NCI-H774 (cell line): ENCODE measurements around the gene MYEF2.

Experiments used
- DNase-seq: peaks from one replicate; lab custom pipeline; 2025; lab: John Stamatoyannopoulos, UW

The MYEF2 gene

GRCh38 chr15:48145923-48146322 is 32.2 kb downstream of the MYEF2 start:
- no peak for DNase-seq

- DNase-seq: no peak
Measured at GRCh38 chr15:48144889-48145288, 33.2 kb downstream of the MYEF2 start.

GRCh38 chr15:48143856-48144255 is 34.2 kb downstream of the MYEF2 start:
- no peak for DNase-seq

DNA sequence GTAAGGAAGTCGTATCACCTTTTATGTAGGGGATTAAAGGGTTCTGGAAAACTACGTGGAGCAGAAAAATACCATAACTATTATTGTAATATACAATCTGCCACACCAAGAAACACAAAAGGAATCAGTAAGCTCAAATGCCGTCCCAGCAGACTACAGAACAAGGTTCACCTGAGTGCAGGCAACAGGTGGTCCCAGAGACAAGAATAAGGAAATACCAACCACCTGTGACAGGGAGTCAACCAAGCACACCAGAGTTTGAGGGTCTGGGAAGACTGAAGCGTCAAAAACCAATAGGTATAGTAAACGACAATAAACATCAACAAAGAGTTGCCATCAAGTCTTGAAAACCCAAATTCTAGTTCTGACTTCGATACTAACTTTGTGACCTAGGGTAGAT is 45.2 kb downstream of the MYEF2 start:
- DNase-seq: no peak

- DNase-seq: no peak
Measured at GRCh38 chr15:48131324-48131723, 46.8 kb downstream of the MYEF2 start.

DNA sequence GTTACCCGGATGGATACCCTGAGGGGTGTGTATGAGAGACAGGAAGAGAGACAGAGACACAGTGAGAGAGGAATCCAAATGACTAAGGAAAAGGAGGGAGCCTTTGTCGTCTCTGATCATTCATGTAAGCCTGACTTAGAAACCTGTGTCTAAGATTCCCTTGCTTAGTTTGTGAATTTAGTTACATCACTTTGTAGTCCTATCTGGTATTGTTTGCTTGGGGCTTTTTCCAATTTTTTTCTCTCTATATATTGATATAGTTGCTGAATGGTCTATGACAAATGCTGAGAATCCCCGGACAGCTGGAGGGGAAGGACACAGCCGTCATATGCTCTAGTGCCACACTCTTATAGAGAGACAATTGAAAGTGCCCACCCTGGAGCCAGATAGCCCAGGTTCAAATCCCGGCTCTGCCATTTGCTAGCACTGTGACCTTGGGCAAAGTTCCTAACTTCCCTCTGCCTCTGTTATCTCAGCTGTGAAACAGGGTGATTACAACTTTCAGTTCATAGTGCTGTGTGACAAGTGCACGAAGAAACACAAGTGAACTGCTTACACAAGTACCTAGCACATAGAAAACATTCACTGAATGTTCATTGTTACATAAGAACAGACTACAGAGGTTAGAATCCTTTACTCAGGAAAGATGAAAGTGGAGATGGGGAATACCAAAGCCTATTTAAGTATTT is 51.3 kb downstream of the MYEF2 start:
- no peak for DNase-seq

DNA sequence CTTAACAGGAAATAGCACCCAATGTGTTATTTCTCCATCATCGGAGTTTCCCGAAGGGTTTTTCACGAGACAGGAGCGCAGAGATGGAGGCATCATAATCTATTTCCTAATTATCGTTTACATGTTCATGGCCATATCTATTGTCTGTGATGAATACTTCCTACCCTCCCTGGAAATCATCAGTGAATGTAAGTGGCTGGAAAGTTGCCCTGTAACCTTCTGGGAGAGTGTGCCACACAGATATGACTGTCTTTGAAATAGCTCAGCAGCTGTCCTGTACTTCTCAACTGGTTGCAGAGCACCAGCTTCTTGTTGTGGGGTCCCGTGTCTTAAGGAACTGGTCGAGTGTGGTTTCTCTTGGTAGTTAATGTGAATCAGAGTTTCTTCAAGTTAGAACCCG is 56.2 kb downstream of the MYEF2 start:
- no peak for DNase-seq

DNA sequence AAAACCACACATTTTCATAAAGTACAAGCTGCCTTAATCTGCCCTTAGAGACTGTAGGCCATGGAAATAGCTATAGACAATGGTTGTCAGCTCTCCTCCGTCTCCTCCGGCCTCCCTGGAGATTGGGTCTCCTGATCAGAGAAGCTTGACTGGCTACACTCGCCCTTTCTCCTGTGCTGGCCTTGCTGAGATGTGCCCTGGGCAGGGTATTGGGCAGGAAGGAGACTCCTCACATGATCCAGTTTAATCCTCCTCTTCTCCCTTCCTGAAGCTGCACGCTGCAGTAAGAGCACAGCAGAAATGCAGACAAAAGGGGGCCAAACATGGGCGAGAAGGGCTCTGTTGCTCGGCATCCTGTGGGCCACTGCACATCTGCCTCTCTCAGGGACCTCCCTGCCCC is 57.4 kb downstream of the MYEF2 start, which contains the start of gene SLC24A5:
Gene SLC24A5 (plus strand): TSS at position 246 of the 400 bp plus-strand sequence. CDS start 55 bp downstream, at position 301.
- DNase-seq: no peak

DNA sequence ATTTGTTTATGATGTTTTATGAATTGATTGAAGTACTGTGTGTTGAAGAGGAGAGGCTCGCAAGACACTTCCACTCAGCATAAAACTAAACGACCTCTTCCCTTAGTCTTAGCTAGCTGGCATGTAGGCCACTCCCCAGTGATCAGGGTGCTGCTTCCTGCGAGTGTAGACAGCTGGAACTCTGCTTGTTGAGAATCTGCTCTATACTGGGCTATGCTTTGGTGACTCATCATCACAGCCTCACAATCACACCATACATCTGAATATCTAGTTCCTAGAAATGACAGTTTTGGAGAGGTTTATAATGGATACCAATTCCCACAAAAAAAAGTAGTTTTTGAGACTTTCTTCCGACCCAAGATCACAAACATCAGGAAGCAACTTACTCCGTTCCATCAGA is 58.8 kb downstream of the MYEF2 start:
- no peak for DNase-seq

- DNase-seq: peak; percentile 9
Measured at GRCh38 chr15:48112242-48112641, 65.9 kb downstream of the MYEF2 start.

GRCh38 chr15:48109856-48110531 is 68.1 kb downstream of the MYEF2 start:
- DNase-seq: no peak

DNA sequence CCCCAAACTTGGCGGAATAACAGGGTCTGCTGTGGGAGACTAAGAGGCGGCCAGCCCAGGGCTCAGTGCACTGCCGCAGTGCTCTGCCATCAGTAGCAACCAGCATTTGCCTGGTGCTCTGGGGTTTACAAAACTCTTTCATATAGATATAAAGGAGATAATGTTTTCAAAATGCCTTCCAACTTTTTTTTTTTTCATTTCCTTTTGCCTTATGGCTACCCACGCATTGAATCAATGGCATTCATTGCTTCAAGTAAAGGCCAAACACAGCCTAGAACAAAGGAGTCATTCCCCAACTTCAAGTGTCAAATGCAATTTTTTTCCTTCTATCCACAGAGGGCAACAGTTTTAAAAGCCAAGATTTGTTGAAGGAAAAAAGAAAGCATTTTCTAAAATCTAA is 68.9 kb downstream of the MYEF2 start:
- DNase-seq: no peak

DNA sequence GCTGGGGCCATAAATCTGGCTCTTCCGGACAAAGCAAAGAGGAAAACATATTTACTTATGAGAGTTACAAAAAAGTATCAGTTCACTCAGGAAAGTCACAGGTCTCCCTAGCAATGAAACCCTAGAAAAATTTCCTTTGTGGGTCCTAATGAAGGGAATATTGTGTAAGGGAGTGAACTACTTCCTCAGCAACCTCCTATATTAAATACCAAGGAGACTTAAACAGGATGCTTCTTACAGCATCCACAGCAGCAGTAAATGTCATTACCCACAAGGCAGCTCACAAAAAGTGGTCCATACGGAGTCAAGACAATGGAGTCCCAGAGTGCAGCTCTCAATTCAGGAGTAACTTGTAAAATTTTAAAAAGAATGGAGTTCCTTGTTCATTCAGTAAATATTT is 72.2 kb downstream of the MYEF2 start:
- DNase-seq: no peak

GRCh38 chr15:48103647-48104046 is 74.4 kb downstream of the MYEF2 start:
- DNase-seq: no peak

GRCh38 chr15:48102167-48102566 is 75.9 kb downstream of the MYEF2 start:
- no peak for DNase-seq

DNA sequence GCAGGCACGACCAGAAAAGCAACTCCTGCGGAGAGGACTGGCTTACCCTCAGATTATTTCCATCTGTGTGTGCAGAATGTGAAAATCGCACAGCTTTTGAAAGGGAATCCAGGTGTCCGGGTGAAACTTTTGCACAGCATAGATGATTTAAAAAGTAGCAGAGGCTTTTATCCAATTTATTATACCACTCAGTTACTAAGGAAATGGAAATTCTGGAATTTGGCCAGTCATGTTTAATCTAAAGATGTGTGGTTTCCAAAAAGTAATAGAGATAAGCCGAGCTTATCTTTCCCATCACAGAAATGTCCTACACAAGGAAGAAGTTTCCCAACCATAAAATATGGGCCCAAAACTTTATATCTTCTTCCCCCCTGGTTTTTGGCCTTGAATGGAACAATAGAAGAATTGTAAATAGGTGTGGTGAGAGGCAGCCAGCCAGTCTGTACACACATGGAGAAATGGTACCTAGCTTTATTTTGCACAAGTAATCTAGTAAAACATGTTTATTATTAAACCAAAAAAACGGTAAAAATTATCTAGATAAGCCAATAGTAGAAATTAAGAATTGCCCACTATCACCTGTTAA is 76.6 kb downstream of the MYEF2 start:
- no peak for DNase-seq

DNA sequence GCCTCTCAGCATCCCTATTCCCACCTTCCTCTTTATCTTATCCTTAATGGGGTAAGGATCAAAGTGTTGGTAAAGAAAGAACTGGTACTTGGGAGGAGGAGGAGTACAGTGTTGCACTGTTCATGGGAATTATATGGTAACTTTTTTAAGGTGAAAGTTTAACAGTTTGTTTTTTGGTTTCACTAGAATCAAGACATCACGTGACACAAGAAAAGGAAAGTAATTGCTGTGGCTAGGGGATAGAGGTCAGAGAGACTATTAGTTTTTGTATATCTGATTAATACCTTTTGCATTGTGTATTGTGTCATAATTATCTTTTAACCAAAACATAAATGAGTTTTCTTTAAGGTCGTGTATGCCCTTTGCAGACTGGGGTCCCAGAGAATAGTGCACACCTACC is 80.8 kb downstream of the MYEF2 start:
- no peak for DNase-seq

- no peak for DNase-seq
Measured at GRCh38 chr15:48096813-48097212, 81.3 kb downstream of the MYEF2 start.

DNA sequence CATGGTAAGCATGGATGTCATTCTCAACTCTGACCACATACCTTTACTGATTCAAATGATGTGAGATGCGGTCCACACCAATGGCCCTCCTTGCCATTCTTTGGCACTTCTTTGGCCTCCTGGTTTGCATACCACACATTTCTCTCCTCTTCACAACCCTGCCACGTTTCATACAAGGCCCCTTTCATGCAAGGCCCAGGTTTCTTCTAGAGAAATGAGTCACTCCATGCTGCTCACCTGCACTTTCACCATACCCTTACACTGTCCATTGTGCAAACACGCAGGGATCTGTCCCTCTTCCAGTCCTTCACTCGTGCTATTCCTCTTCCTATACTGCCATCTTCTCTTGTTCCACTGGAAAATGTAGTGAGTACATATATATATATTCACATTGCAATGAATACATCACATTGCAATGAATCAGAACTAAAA is 81.7 kb downstream of the MYEF2 start:
- DNase-seq: no peak

- DNase-seq: no peak
Measured at GRCh38 chr15:48091522-48091921, 86.6 kb downstream of the MYEF2 start.

DNA sequence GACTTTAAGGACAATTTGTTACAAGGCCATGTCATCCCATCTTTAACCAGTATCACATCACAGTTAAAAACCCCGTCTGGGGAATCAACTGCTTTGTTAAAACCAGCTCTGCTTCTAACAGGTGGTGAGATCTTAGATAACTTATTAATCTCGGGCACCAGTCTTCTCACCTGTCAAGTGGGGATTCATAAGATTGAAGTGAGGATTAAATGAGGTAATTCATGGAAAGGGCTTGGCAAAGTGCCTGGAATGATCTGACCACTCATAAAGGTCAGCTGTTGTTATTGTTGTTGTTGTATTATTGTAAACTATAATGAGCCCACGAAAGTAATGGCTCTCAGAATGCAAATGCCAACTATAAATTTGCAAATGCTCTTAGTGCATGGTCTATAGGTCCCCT is 87.4 kb downstream of the MYEF2 start:
- no peak for DNase-seq

- DNase-seq: no peak
Measured at GRCh38 chr15:48090115-48090514, 88.0 kb downstream of the MYEF2 start.

DNA sequence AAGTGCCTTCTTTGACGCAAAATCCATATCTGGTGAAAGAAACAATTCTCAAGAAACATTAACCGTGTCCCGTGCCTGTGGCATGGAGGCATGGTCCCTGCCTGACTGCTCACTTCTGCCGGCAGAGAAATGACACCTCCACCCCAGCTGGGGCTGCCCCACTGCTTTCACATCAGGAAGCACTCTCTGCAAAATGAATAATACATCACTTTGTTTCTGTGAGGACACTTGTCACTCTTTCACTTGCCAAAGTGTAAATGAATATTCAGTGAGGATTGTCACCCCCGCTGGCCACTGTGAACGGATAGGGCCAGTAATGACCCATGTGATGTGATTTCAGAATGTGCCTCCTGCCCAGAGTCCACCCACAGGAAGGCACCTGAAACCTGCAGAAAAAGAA is 88.4 kb downstream of the MYEF2 start:
- no peak for DNase-seq
